Measurements from ENCODE around the gene RAI1.

RAI1 gene

DNA sequence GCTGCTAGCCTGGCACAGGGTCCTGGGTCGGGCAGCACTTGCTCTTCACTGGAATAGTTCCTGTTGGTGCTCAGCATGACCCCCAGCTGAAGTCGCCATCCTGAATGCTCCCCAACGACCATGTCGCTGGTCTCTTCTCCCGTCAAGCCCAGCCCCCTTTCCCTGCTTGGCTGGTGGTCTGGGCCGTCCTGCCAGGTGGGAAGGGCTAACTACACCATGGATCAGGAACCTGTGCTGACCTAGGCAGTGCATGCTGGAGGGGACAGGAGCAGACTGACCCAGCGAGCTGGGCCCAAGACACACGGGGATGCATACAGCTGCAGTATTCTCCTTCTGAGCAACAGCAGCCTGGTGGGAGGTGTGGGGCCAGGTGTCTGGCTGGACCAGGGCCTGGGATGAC is 164.7 kb downstream of the RAI1 start:
- no peak for DNase-seq (ENCODE audit: low read depth)

DNA sequence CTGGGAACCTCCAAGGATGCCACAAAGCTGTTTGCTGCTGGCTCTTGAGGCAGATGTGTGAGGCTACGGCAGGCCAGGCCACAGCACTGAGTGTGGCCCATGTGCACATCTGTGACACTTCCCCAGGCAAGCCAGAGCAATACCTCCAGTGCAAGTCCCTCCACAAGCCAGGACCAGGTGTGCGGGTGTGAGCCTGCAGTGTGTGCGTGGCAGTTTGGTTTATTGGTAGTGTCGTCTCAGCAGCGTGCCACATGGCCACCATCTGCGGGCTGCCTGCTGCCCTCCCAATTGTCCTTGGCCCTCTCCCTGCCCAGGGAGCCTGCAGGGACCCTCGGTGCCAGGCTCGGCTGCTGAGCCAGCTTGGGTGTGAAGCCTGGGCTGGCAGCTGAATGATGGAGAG is 165.4 kb downstream of the RAI1 start:
- no peak for DNase-seq (ENCODE audit: low read depth)

DNA sequence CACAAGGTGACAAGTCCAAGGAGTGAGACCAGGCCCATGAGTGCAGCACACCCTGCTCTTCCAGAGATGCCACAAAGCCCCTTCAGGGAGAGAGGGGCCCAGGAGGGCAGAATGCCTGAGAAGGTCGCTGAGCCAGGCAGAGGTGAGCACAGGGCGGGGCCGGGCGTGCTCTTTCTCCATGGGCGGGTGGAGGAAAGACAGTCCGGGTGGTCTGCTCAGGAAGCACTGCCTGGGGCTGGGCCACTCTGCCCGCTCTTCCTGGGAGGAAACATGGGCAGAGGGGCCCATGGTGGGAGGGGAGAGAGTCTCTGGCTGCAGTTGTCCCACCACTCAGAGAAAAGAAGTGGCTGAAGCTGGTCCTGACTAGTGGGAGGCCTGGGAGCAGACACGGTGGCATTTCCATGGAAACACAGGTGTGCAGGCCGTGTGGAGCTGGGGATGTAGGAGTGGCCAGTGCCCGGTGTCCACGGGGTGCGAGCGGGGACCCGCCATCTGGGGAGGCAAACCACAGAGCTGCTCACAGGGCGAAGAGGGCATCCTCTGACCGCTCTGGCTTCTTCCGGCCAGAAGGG is 165.9 kb downstream of the RAI1 start:
- DNase-seq (ENCODE audit: low read depth): no peak

DNA sequence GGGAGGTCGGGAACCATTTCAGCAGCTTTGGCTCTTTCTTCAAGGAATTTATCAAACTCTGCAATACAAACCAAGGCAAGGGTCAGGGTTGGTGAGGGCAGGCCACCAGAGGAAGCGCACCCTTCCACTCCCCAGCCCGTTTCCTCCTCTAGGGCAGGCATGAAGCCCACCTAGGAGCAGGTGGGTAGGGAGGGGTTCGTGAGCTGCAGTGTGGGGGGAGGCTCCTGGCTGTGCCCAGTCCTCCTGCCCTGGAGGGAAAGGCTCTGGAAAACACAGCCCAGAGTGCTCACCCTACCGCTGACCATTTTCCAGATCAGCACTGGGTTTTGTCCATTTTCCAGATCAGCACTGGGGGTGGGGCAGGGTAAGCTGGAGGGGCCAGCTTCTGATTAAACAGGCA is 166.5 kb downstream of the RAI1 start:
- no peak for DNase-seq (ENCODE audit: low read depth)

DNA sequence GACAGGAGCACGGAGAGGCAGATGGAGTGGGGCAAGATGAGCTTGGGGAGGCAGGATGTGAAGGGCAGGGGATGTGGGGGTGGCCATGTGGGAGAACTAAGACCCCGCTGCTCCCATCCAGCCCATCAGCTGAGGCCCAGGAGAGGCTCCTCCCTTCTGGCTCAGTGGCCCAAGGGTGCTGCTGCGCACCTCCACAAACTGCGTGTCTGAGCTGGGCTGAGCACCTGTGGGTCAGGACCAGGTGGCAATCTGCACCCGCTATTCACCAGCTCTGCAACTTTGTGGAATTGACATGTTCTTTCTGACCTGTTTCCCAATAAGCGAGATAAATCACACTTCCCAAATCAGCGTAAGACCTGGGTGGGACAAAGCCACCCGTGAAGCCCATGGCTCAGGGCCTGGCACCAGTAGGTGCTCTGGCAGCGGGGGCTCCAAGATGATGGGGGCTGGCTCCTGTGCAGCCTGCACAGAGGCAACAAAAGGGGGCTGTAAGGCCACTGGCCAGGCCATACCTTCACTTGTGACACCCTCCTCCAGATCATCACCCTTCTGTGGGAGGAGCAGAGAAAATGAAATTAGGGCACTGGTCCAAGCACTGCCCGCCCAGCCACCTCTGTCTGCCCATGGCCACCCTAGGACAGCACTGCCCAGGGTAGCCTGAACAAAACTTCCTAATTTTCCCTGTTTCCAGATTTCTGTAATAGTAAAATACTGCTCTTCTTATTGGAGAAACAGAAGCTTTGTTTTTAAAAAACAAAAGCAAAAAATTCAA is 167.2 kb downstream of the RAI1 start:
- DNase-seq (ENCODE audit: low read depth): no peak

DNA sequence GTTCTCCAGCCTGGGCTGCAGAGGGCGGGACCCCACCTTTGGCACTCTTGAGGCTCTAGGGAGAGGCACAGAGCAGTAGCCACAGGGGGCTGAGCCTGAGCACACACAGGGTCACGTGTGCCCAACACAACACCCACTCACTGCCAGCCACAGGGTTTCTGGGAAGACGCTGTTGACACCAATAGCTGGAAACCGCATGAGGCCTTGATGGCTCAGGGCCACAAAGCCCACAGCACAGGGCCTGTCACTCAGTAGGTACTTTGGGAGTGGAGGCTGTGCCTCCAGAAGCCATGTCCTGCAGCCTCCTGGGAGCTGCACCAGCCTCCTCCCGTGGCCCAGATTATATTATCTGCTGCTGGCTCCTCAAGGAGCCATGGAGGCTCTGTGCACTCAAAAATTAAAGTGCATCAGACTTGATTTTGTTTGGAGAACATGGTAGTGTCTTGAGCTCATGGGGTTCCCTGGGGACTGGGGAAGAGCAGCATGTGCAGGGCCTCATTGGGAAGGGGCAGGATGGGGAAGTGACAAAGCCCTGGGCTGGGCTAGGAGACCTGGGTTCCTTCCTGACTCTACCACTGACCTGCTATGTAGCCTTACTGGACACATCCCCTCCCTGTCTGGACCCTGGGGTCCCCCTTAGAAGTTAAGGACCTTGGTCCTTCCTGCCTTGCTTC is 168.0 kb downstream of the RAI1 start:
- no peak for DNase-seq (ENCODE audit: low read depth)

DNA sequence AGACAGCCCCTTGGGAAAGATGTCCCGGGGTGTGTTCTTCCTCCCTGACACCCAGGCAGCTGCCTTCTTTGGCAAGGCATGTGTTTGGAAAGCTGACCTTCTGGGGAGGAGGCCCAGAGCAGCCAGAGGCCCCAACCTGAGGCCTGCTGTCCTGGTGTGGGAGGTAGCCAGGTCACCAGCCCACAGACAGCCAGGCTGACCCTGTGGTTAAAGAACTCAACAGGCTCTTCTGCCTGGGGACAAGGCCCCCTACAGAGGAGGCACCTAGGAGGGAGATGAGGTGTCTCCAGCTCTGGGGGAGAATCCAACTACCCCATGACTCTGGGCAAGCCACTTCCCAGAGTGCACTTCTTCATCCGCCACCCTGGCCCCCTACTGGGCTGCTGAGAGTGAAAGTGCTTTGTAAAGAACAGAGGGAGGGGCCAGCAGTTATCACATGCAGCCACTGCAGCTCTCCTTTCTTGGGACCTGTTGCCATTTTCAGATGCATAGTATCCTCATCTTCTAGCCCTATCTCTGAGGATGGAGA is 168.7 kb downstream of the RAI1 start:
- no peak for DNase-seq (ENCODE audit: low read depth)

DNA sequence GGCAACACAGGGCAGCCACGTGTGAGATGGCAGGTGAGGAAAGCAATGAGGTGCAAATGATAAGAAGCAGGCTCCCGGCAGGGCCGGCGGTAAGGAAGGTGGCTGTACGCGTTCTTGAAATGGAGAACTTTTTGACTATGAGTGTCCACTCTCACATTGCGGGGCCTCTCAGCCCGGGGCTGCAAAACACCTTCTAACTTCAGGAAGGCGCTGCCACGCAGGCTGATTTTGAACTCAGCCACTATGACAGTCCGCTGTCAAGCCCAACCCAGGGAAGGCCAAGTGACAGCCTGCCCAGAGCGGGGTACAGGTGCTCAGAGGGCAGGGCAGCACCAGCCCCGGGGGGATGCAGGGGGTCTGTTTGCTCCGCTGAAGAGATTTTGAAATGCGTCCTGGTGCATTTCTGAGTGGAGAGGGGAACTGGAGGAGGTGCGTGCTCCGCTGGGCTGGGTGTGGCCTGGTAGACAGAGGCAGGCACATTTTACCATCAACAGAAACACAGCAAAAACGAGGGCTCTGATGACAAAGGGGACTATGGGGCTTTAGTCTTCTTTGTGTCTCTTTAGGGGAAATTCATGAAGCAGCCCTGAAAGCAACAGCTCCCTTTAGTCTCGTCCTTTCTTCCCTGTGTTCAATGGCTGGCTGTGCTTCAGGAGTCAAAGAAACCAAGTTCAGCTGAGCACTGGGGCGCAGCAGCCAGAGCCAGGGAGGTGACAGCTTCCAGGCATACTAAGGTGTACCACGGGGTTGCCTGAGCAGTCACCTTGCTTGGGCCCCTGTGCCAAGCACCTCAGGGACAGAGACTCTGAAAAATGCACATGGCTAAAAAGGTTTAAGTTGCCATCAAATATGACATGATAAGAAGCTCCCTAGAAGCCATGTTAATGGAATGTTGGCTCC is 170.1 kb downstream of the RAI1 start:
- no peak for DNase-seq (ENCODE audit: low read depth)

DNA sequence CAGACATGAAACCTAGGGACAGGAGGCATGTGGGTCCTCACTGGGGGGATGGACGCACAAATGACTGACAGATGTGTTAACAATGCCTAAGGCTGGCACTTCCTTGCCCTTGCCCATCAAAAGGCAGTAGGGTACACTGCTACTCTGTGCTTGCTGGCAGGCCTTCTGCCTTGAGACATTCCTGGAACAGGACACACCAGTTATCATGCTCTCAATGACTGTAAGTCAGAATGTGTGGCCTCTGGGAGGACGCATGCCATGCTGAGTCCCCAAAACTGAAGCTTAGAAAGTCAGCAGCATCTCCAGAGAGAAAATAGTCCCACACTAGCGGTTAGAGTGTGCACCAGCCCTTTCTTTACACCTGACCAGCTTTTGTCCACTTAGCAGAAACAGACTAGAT is 171.7 kb downstream of the RAI1 start:
- no peak for DNase-seq (ENCODE audit: low read depth)

DNA sequence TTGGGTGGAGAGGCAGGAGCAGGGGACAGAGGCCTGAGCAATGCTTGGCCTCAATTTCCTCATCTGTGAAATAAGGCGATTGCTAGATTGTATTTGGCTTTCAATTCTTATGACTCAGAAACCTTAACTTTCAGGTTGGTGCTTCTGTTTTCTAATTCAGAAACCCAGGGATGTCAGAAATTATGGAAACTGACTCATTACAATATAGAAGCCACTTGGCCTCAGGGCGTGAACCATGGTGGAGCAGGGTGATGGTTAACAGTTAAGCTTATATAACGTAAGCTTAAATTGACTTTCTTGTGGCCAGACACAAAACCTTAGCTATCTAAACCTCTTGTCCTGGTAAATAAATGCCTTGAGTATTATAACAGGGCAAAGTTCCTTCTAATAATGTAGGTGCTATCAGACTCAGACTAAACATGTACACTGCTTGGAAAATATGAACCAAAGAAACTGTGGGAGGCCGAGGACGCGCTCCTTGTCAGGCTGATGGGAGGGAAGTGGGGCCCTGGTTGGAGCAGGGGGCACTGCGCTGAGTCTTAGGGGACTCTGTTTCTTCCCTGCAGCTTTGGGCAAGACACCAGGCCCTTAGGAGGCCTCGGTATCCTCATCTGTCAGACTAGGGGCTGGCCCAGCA is 172.7 kb downstream of the RAI1 start:
- no peak for DNase-seq (ENCODE audit: low read depth)

DNA sequence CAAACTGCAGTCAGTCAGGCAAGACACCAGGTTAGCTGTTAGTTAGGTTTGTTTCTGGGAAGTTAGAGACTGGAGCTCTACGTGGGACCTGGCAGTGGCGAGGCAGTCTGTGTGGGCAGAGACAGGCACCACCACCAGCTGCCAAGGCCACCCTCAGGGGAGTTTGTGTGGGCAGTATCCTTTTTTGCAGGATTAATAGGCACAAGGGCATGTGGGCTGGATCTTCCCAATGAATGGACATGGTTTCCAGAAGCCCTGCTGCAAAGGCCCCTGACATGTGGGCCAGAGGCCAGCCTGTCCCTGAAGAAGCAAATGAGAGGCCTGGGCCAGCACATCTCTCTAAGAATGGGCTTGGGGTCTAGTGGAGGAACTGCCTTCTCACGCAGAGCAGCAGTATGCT is 174.7 kb downstream of the RAI1 start:
- no peak for DNase-seq (ENCODE audit: low read depth)

DNA sequence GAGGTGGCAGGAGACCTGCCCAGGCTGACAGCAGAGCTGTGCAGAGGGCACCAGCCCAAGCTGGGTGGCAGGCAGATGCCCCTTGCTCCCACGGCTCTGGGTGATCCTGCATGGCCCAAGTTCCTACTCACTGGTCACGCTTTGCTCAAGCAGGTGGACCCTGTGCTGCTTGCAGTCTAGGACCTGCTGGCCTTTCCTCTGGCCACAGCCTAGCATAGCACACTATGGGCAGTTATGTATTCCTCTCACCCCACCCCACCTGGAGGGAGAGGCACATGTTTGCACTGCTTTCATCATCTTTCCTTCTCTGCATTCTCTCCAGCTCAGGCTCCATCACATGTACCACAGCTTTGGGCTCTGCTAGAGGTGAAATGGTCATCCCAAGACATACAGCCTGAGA is 175.1 kb downstream of the RAI1 start:
- no peak for DNase-seq (ENCODE audit: low read depth)

DNA sequence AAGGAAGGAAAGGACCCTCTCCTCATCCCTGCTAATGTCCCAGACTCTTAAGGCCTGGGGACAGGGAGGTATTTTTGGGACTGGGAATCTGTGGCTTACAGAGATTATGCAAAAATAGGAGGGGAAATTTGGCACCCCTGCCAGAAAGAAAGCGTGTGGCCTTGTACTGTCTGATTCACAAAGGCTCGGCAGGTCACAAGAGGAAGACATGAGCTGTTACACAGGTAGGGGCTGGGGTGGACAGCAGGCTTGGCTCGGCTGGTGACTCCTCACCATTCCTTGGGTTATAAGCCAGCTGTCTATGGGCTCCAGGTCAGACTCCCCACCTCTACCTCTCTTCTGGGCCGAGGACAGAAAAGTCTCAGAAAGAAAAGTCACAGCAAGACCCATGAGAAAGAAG is 176.2 kb downstream of the RAI1 start:
- DNase-seq (ENCODE audit: low read depth): no peak

DNA sequence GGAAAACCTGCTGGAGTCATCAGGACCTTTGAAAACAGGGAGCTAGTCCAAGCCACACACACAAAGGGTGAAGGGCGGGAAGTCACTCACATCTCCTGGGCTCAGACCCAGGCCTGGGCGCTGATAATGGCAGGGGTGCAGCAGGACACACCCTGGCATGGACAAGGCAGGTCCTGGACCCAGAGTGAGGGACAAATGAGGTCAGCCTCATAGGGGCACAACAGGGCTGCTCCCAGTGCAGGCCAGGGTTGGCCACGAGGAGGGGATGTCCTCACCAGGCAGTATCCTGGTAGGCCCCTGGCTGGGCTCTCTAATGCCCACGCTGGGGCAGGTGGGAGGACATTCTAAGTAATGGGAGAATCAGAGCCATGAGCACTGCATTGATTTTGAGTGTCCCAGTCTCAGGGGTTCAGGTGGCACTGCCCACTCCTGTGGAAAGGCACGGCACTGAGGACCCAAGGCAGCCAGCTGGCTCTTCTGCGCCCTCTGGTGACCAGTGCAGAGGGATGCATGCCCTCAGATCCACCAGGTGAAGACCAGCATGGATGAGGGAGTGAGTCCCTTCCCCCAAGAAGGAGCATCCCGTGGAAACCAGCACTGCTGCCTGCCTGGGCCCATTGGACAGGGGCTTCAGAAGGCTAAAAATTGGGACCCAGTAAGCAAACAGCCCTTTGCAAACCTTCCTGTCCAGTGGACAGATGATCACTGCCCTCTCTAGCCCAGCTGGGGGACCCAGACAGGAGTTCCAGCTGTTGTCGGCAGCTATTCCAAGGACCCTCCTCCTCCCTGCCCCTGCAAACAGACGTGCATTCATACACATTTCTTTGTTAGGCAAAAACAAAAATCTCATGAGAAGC is 178.9 kb downstream of the RAI1 start:
- DNase-seq (ENCODE audit: low read depth): no peak

DNA sequence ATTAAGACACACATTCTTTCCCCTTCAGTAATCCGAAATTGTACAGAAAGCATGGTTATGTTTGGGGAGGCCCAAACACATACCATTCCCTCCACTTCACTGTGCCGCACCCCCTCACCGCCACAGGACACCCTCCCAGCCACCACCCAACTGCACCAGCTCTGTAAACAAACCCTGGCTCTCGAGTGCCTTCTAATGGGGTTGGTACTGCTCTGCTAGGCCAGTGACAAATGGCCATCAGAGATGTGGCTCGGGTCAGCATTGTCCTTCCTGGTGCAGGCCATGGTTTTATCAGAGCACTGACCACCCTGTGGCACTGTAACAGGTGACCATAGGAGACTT is 179.5 kb downstream of the RAI1 start:
- DNase-seq (ENCODE audit: low read depth): no peak
